ENCODE results near the gene C16orf92. TPM values are rescaled to one million over a fixed set of nuclear protein-coding genes. Genes with fewer than 3 reads are reported as not detected.

C16orf92 gene
- total RNA-seq, 1 donor from 2014 or later = not detected

- Mint-ChIP-seq H3K4me3 (ENCODE audit: unreplicated experiment) (no peak overlapping the region), H3K4me1 (ENCODE audit: low read depth, unreplicated experiment) (peaks cover 17% of the 10 kb centered on the region), H3K27ac (ENCODE audit: unreplicated experiment) (no peak overlapping the region), H3K27me3 (ENCODE audit: low read depth, unreplicated experiment) (no peaks in the 10 kb centered on the region), H3K36me3 (ENCODE audit: low read depth, unreplicated experiment) (peaks cover 31% of the 10 kb centered on the region), H3K9me3 (ENCODE audit: unreplicated experiment) (peaks cover 2% of the 10 kb centered on the region)
- Histone ChIP-seq H3K9me3 (ENCODE audit: insufficient read depth, low read depth, low read length) (peaks cover 1% of the 10 kb centered on the region), H4K20me1 (ENCODE audit: insufficient read depth, low read length) (peaks cover 74% of the 10 kb centered on the region), H3K9ac (ENCODE audit: low read length) (no peak overlapping the region), H3K27me3 (ENCODE audit: insufficient read depth, low read length) (no peaks in the 10 kb centered on the region), H3K4me3 (ENCODE audit: insufficient read depth, low read depth, low read length) (no peak overlapping the region), H3K27ac (ENCODE audit: low read depth, low read length) (no peak overlapping the region), H2AFZ (ENCODE audit: low read depth, low read length) (no peak overlapping the region), H3K36me3 (ENCODE audit: insufficient read depth, low read length) (peaks cover 50% of the 10 kb centered on the region), H3K4me2 (ENCODE audit: low read length) (no peak overlapping the region), H3K79me2 (ENCODE audit: insufficient read depth, low read length) (peaks cover 57% of the 10 kb centered on the region), H3K4me1 (ENCODE audit: insufficient read depth, low read length) (peaks cover 23% of the 10 kb centered on the region)
- FAIRE-seq (no peak), DNase-seq (ENCODE audit: low read depth) (no peak)
- TF ChIP-seq EZH2 (IDR thresholded peaks at IDR 0.05; ENCODE audit: insufficient read depth, low read length) = no peak
- no peak for TF ChIP-seq CTCF (IDR thresholded peaks at IDR 0.05; ENCODE audit: insufficient read depth, low read depth, low read length)
Observed at GRCh38 chr16:29978081-29978480, 44.9 kb upstream of the C16orf92 start.

GRCh38 chr16:29978564-29979270, 44.3 kb upstream of the C16orf92 start:
- Histone ChIP-seq H3K27me3 (ENCODE audit: insufficient read depth, low read length) (no peaks in the 10 kb centered on the region), H3K9me3 (ENCODE audit: insufficient read depth, low read depth, low read length) (no peaks in the 10 kb centered on the region), H3K27ac (ENCODE audit: low read depth, low read length) (no peak overlapping the region), H3K4me1 (ENCODE audit: insufficient read depth, low read length) (peaks cover 23% of the 10 kb centered on the region), H3K9ac (ENCODE audit: low read length) (no peak overlapping the region), H3K4me2 (ENCODE audit: low read length) (no peak overlapping the region), H3K4me3 (ENCODE audit: insufficient read depth, low read depth, low read length) (no peak overlapping the region), H4K20me1 (ENCODE audit: insufficient read depth, low read length) (peaks cover 80% of the 10 kb centered on the region), H3K79me2 (ENCODE audit: insufficient read depth, low read length) (peaks cover 57% of the 10 kb centered on the region), H2AFZ (ENCODE audit: low read depth, low read length) (no peak overlapping the region), H3K36me3 (ENCODE audit: insufficient read depth, low read length) (peaks cover 56% of the 10 kb centered on the region)
- Mint-ChIP-seq H3K27me3 (ENCODE audit: low read depth, unreplicated experiment) (no peaks in the 10 kb centered on the region), H3K36me3 (ENCODE audit: low read depth, unreplicated experiment) (peaks cover 27% of the 10 kb centered on the region), H3K27ac (ENCODE audit: unreplicated experiment) (no peak overlapping the region), H3K4me1 (ENCODE audit: low read depth, unreplicated experiment) (peaks cover 17% of the 10 kb centered on the region), H3K9me3 (ENCODE audit: unreplicated experiment) (no peaks in the 10 kb centered on the region), H3K4me3 (ENCODE audit: unreplicated experiment) (no peak overlapping the region)
- DNase-seq (ENCODE audit: low read depth) = no peak
- FAIRE-seq = no peak
- TF ChIP-seq EZH2 (IDR thresholded peaks at IDR 0.05; ENCODE audit: insufficient read depth, low read length) = no peak
- TF ChIP-seq CTCF (IDR thresholded peaks at IDR 0.05; ENCODE audit: insufficient read depth, low read depth, low read length) = no peak
